MM.1S (cell line): ENCODE measurements around the gene CSPG5.
A peak's percentile ranks its signal among the peaks of the same experiment; 100 is the strongest.

ENCODE experiments used
- DNase-seq: peaks from one replicate; pipeline ENCODE4 v3.0.0-alpha.2; 2015
- H2AFZ ChIP-seq: fragments of 300-600 bp; sonication (generic); 2 replicates; pipeline ENCODE4 v1.6.0; 2016; ENCODE audit warnings: antibody characterized with exemption, low read length
- H3F3A ChIP-seq: fragments of 300-600 bp; sonication (generic); 2 replicates; pipeline ENCODE4 v1.6.1; 2016; ENCODE audit warnings: mild to moderate bottlenecking, antibody characterized with exemption, low read length, moderate library complexity, mixed read lengths; ENCODE audit not compliant: insufficient read depth
- H3K27ac ChIP-seq: fragments of 300-600 bp; sonication (generic); 2 replicates; pipeline ENCODE4 v1.5.1; 2016; ENCODE audit warnings: mild to moderate bottlenecking, low read length
- H3K27me3 ChIP-seq: fragments of 300-600 bp; sonication (generic); replicated peaks from 2 replicates; pipeline ENCODE4 v1.6.0; 2016; ENCODE audit warnings: low read length; ENCODE audit not compliant: insufficient read depth
- H3K36me3 ChIP-seq: fragments of 300-600 bp; sonication (generic); replicated peaks from 2 replicates; pipeline ENCODE4 v1.6.1; 2016; ENCODE audit warnings: mild to moderate bottlenecking, low read length, mixed read lengths; ENCODE audit not compliant: insufficient read depth
- H3K4me1 ChIP-seq: fragments of 300-600 bp; sonication (generic); 2 replicates; pipeline ENCODE4 v1.6.1; 2016; ENCODE audit warnings: low read length, mixed read lengths
- H3K4me2 ChIP-seq: fragments of 300-600 bp; sonication (generic); 2 replicates; pipeline ENCODE4 v1.6.0; 2016; ENCODE audit warnings: low read depth, low read length
- H3K4me3 ChIP-seq: fragments of 300-600 bp; sonication (generic); 2 replicates; pipeline ENCODE4 v1.5.1; 2016; ENCODE audit warnings: low read length, mixed read lengths
- H3K79me2 ChIP-seq: fragments of 300-600 bp; sonication (generic); 2 replicates; pipeline ENCODE4 v1.6.1; 2016; ENCODE audit warnings: mixed run types, low read length, mixed read lengths
- H3K9ac ChIP-seq: fragments of 300-600 bp; sonication (generic); 2 replicates; pipeline ENCODE4 v1.6.1; 2016; ENCODE audit warnings: low read length, mixed read lengths
- H3K9me2 ChIP-seq: fragments of 300-600 bp; sonication (generic); replicated peaks from 2 replicates; pipeline ENCODE4 v1.6.1; 2016; ENCODE audit warnings: mild to moderate bottlenecking, low read length, mixed read lengths; ENCODE audit not compliant: insufficient read depth
- H3K9me3 ChIP-seq: fragments of 300-600 bp; sonication (generic); replicated peaks from 2 replicates; pipeline ENCODE4 v1.6.1; 2016; ENCODE audit warnings: mild to moderate bottlenecking, low read length, mixed read lengths; ENCODE audit not compliant: insufficient read depth
- H4K20me1 ChIP-seq: fragments of 300-600 bp; sonication (generic); 2 replicates; pipeline ENCODE4 v1.6.1; 2016; ENCODE audit warnings: mild to moderate bottlenecking, low read length, moderate library complexity, mixed read lengths; ENCODE audit not compliant: insufficient read depth
- EZH2 ChIP-seq: fragments of 300-600 bp; sonication (generic); optimal IDR thresholded peaks from 2 replicates; pipeline ENCODE3; 2017; ENCODE audit warnings: low read depth, mild to moderate bottlenecking, antibody characterized with exemption, low read length, mixed read lengths
- EZH2phosphoT487 ChIP-seq: fragments of 300-600 bp; sonication (generic); IDR thresholded peaks from 2 replicates; pipeline ENCODE4 v1.6.1; 2018; ENCODE audit warnings: antibody characterized with exemption, low read length
- TF ChIP-seq, protein P1 (sequence below): fragments of 300-600 bp; sonication (generic); IDR thresholded peaks from 2 replicates; pipeline ENCODE4 v1.5.1; 2016; ENCODE audit warnings: antibody characterized with exemption, low read length, mixed read lengths

Gene CSPG5

DNA sequence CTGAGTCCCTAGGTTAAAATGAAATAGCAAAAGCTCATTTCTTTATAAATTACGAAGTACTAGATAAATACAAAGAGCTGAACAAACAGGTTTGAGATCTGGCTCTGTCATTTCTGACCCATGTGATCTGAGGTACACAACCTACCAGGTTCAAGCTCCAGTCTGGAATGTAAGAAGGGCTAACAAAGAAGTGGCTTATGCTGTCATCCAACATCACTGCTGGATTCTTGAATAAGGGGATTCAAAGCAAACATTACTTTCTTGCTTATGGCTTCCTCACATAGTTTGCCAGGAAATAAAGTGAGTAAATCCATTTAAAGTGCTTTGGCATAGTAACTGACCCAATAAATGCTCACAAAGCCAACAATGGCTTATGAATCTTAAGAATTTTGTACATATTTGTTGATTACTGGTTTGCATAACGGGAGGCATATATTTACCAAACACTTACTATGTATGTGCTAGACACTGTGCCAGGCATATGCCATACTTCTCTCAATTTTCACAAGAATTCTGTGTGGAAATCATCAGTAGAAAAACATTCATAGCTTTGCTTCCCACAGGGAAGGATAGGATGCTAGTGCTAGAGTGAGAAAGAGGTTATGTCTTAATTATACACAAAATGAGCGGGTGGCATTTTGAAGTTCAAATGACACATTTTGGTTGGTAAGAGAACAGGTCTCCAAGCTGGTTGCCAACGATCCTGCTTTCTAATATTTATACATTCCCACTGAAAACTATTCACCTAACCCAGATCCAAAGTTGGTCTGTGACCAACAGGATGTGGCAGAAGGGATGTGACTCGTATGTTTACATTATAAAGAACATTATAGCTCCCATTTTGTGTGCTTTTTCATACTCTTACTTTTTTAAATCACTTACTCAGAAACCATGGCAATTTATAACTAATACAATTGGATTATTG, 38.7 kb upstream of the CSPG5 start:
- Histone ChIP-seq H3K79me2 (no peaks in the 10 kb centered on the region), H4K20me1 (no peaks in the 10 kb centered on the region), H3K9ac (no peak overlapping the region), H3K9me2 (no peaks in the 10 kb centered on the region), H3K4me1 (no peaks in the 10 kb centered on the region), H3K27me3 (no peaks in the 10 kb centered on the region), H3K4me2 (no peak overlapping the region), H3K4me3 (no peak overlapping the region), H3K36me3 (no peaks in the 10 kb centered on the region), H2AFZ (no peak overlapping the region), H3F3A (no peaks in the 10 kb centered on the region), H3K27ac (no peak overlapping the region), H3K9me3 (no peaks in the 10 kb centered on the region)
- no peak for DNase-seq
- TF ChIP-seq, protein P1, sequence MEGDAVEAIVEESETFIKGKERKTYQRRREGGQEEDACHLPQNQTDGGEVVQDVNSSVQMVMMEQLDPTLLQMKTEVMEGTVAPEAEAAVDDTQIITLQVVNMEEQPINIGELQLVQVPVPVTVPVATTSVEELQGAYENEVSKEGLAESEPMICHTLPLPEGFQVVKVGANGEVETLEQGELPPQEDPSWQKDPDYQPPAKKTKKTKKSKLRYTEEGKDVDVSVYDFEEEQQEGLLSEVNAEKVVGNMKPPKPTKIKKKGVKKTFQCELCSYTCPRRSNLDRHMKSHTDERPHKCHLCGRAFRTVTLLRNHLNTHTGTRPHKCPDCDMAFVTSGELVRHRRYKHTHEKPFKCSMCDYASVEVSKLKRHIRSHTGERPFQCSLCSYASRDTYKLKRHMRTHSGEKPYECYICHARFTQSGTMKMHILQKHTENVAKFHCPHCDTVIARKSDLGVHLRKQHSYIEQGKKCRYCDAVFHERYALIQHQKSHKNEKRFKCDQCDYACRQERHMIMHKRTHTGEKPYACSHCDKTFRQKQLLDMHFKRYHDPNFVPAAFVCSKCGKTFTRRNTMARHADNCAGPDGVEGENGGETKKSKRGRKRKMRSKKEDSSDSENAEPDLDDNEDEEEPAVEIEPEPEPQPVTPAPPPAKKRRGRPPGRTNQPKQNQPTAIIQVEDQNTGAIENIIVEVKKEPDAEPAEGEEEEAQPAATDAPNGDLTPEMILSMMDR = no peak
- no peak for TF ChIP-seq EZH2phosphoT487
- no peak for TF ChIP-seq EZH2

DNA sequence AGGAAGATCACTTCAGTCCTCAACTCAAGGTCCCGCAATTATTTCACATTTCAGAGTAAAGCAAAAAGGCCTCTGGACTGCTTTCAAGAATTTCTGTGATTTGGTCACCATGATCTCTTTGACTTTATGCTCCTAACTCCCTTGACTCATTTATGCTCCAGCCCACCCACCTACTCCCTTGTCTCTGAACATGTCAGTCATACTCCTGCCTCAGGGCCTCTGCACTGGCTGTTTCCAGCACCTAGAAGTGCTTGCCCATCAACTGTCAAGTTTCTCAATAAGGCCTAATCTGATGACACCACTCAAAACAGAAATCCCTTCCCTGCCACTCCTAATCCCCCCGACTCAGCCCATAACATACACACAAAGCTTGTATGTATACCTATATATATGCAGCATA, 36.1 kb upstream of the CSPG5 start:
- Histone ChIP-seq H3K36me3 (0 out of 2 replicates have a peak, but pooled peaks cover 3% of the 10 kb centered on the region), H3K79me2 (no peaks in the 10 kb centered on the region), H3K4me2 (no peak overlapping the region), H3K9me3 (no peaks in the 10 kb centered on the region), H3K27me3 (no peaks in the 10 kb centered on the region), H2AFZ (no peak overlapping the region), H3K27ac (no peak overlapping the region), H4K20me1 (no peaks in the 10 kb centered on the region), H3K4me1 (no peaks in the 10 kb centered on the region), H3K9me2 (no peaks in the 10 kb centered on the region), H3K9ac (no peak overlapping the region), H3K4me3 (no peak overlapping the region), H3F3A (no peaks in the 10 kb centered on the region)
- DNase-seq = no peak
- TF ChIP-seq, protein P1 = no peak
- no peak for TF ChIP-seq EZH2phosphoT487
- no peak for TF ChIP-seq EZH2

GRCh38 chr3:47613722-47614121, 35.1 kb upstream of the CSPG5 start:
- DNase-seq = peak; percentile 18
- Histone ChIP-seq H2AFZ (no peak overlapping the region), H3K4me1 (no peaks in the 10 kb centered on the region), H3K9me3 (no peaks in the 10 kb centered on the region), H3K27ac (no peak overlapping the region), H4K20me1 (no peaks in the 10 kb centered on the region), H3F3A (no peaks in the 10 kb centered on the region), H3K79me2 (no peaks in the 10 kb centered on the region), H3K36me3 (0 out of 2 replicates have a peak, but pooled peaks cover 3% of the 10 kb centered on the region), H3K27me3 (no peaks in the 10 kb centered on the region), H3K9ac (no peak overlapping the region), H3K4me3 (no peak overlapping the region), H3K9me2 (no peaks in the 10 kb centered on the region), H3K4me2 (no peak overlapping the region)
- TF ChIP-seq, protein P1 = no peak
- TF ChIP-seq EZH2phosphoT487 (no peak), EZH2 (no peak)
